ENCODE results near the gene ATP6V0C. TPM values are rescaled to one million over a fixed set of nuclear protein-coding genes. Genes with fewer than 3 reads are reported as not detected.

ATP6V0C gene
- total RNA-seq, 1 donor from 2014 or later = 157 TPM

DNA sequence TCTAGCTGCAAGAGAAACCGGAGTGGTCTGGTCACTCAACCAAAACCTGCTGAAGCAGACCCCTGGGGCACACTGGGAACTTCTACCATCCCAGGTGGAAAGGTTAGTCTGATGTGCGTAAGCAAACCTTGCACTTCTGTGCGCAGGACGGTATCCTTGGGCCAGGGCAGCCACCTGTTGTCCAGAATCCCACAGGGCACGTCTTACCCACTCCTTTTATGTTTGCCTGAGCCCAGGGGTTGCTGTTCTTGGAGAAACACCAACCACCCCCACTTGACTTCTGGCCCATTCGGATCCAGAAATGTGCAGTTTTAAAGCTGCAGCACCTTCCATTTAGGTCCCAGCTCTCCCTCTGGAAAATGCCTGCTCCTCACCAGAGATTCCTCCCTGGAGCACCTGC is 20.1 kb upstream of the ATP6V0C start:
- DNase-seq (ENCODE audit: low spot score) = no peak
- Mint-ChIP-seq H3K27me3 (ENCODE audit: unreplicated experiment) (peaks cover 3% of the 10 kb centered on the region), H3K9me3 (ENCODE audit: unreplicated experiment) (no peaks in the 10 kb centered on the region), H3K4me3 (ENCODE audit: unreplicated experiment) (no peak overlapping the region), H3K4me1 (ENCODE audit: unreplicated experiment) (no peaks in the 10 kb centered on the region), H3K27ac (ENCODE audit: unreplicated experiment) (no peak overlapping the region), H3K36me3 (ENCODE audit: low read depth, unreplicated experiment) (peaks cover 7% of the 10 kb centered on the region)
- TF ChIP-seq, protein P1, sequence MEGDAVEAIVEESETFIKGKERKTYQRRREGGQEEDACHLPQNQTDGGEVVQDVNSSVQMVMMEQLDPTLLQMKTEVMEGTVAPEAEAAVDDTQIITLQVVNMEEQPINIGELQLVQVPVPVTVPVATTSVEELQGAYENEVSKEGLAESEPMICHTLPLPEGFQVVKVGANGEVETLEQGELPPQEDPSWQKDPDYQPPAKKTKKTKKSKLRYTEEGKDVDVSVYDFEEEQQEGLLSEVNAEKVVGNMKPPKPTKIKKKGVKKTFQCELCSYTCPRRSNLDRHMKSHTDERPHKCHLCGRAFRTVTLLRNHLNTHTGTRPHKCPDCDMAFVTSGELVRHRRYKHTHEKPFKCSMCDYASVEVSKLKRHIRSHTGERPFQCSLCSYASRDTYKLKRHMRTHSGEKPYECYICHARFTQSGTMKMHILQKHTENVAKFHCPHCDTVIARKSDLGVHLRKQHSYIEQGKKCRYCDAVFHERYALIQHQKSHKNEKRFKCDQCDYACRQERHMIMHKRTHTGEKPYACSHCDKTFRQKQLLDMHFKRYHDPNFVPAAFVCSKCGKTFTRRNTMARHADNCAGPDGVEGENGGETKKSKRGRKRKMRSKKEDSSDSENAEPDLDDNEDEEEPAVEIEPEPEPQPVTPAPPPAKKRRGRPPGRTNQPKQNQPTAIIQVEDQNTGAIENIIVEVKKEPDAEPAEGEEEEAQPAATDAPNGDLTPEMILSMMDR (IDR thresholded peaks at IDR 0.05; ENCODE audit: unreplicated experiment) = no peak

DNA sequence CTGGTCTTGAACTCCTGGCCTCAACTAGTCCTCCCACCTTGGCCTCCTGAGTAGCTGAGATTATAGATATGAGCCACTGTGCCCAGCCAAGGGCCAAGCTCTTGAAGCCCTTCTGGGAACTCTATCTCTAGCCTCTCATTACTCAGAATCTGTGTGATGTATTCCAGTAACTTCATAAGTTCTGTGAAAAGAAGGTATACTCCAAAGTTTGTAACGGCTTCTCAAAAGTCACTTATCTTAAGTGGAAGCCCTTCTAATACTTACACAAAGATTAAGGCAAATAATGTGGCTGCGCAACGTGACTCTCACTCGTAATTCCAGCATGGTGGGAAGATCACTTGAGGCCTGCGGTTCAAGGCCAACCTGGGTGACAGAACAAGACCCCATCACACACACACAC is 19.1 kb upstream of the ATP6V0C start:
- TF ChIP-seq, protein P1 (IDR thresholded peaks at IDR 0.05; ENCODE audit: unreplicated experiment) = no peak
- peaks cover 3% of the 10 kb centered on the region for H3K27me3 Mint-ChIP-seq (ENCODE audit: unreplicated experiment)
- no peak overlapping the region for H3K27ac Mint-ChIP-seq (ENCODE audit: unreplicated experiment)
- peaks cover 7% of the 10 kb centered on the region for H3K36me3 Mint-ChIP-seq (ENCODE audit: low read depth, unreplicated experiment)
- H3K4me3 Mint-ChIP-seq (ENCODE audit: unreplicated experiment) = no peak overlapping the region
- H3K9me3 Mint-ChIP-seq (ENCODE audit: unreplicated experiment) = no peaks in the 10 kb centered on the region
- no peaks in the 10 kb centered on the region for H3K4me1 Mint-ChIP-seq (ENCODE audit: unreplicated experiment)
- DNase-seq (ENCODE audit: low spot score) = no peak

DNA sequence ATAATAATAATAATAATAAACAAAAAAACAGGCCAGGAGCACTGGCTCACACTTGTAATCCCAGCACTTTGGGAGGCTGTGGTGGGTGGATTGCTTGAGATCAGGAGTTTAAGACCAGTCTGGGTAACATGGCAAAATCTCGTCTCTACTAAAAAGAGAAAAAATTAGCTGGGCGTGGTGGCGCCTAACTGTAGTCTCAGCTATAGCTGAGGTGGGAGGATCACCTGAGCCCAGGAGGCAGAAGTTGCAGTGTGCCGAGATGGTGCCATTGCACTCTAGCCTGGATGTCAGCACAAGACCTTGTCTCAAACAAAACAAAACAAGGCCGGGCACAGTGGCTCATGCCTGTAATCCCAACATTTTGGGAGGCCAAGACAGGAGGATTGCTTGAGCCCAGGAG is 18.7 kb upstream of the ATP6V0C start:
- TF ChIP-seq, protein P1 (IDR thresholded peaks at IDR 0.05; ENCODE audit: unreplicated experiment) = no peak
- no peaks in the 10 kb centered on the region for H3K4me1 Mint-ChIP-seq (ENCODE audit: unreplicated experiment)

DNA sequence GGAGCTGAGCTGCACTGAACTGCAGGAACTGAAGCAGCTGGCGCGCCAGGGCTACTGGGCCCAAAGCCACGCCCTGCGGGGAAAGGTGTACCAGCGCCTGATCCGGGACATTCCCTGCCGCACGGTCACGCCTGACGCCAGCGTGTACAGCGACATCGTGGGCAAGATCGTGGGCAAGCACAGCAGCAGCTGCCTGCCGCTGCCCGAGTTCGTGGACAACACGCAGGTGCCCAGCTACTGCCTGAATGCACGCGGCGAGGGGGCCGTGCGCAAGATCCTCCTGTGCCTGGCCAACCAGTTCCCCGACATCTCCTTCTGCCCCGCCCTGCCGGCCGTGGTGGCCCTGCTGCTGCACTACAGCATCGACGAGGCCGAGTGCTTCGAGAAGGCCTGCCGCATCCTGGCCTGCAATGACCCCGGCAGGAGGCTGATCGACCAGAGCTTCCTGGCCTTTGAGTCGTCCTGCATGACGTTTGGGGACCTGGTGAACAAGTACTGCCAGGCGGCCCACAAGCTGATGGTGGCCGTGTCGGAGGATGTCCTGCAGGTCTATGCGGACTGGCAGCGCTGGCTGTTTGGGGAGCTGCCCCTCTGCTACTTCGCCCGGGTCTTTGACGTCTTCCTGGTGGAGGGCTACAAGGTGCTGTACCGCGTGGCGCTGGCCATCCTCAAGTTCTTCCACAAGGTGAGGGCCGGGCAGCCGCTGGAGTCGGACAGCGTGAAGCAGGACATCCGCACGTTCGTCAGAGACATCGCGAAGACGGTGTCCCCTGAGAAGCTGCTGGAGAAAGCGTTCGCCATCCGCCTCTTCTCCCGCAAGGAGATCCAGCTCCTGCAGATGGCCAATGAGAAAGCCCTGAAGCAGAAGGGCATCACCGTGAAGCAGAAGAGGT is 17.3 kb upstream of the ATP6V0C start:
- no peaks in the 10 kb centered on the region for H3K9me3 Mint-ChIP-seq (ENCODE audit: unreplicated experiment)
- H3K4me3 Mint-ChIP-seq (ENCODE audit: unreplicated experiment) = no peak overlapping the region
- TF ChIP-seq, protein P1 (IDR thresholded peaks at IDR 0.05; ENCODE audit: unreplicated experiment) = no peak
- no peak overlapping the region for H3K27ac Mint-ChIP-seq (ENCODE audit: unreplicated experiment)
- peaks cover 7% of the 10 kb centered on the region for H3K36me3 Mint-ChIP-seq (ENCODE audit: low read depth, unreplicated experiment)
- DNase-seq (ENCODE audit: low spot score) = no peak
- no peaks in the 10 kb centered on the region for H3K4me1 Mint-ChIP-seq (ENCODE audit: unreplicated experiment)
- peaks cover 7% of the 10 kb centered on the region for H3K27me3 Mint-ChIP-seq (ENCODE audit: unreplicated experiment)

More for the DNA sequence above, 18.7 kb upstream of the ATP6V0C start:
- Mint-ChIP-seq H3K27ac (ENCODE audit: unreplicated experiment) (no peak overlapping the region), H3K4me3 (ENCODE audit: unreplicated experiment) (no peak overlapping the region), H3K36me3 (ENCODE audit: low read depth, unreplicated experiment) (peaks cover 7% of the 10 kb centered on the region), H3K27me3 (ENCODE audit: unreplicated experiment) (peaks cover 3% of the 10 kb centered on the region), H3K9me3 (ENCODE audit: unreplicated experiment) (no peaks in the 10 kb centered on the region)
- no peak for DNase-seq (ENCODE audit: low spot score)

GRCh38 chr16:2497116-2497630 is 16.6 kb upstream of the ATP6V0C start:
- no peak for DNase-seq (ENCODE audit: low spot score)
- Mint-ChIP-seq H3K27me3 (ENCODE audit: unreplicated experiment) (peaks cover 7% of the 10 kb centered on the region), H3K9me3 (ENCODE audit: unreplicated experiment) (no peaks in the 10 kb centered on the region), H3K4me1 (ENCODE audit: unreplicated experiment) (no peaks in the 10 kb centered on the region), H3K27ac (ENCODE audit: unreplicated experiment) (no peak overlapping the region), H3K4me3 (ENCODE audit: unreplicated experiment) (peak overlapping the region; percentile 1), H3K36me3 (ENCODE audit: low read depth, unreplicated experiment) (peaks cover 7% of the 10 kb centered on the region)
- TF ChIP-seq, protein P1 (IDR thresholded peaks at IDR 0.05; ENCODE audit: unreplicated experiment) = no peak

Data from endothelial cell (in vitro differentiated cells).